A549 (cell line): Measurements from ENCODE around the gene LMNTD1. TPM values are rescaled to one million over a fixed set of nuclear protein-coding genes. Genes with fewer than 3 reads are reported as not detected.

Source experiments
- ATAC-seq, 2 experiments: fragments of 200-7000 bp in 1 of 2; fragments of >200 bp in 1 of 2; cut with Nextera tagmentation in 1 of 2; cut with Tn5 transposase in 1 of 2; 3 replicates each; pipeline versions ENCODE4 v1.8.0 to v1.9.1; 2018 to 2020; ENCODE audit warnings: mild to moderate bottlenecking in 1 of 2, moderate library complexity in 1 of 2
- CTCF ChIA-PET: fragments of 300-600 bp; sonication (Branson Sonifier 250); formaldehyde crosslinking; extraction: SDS; loops from one replicate; lab custom pipeline; 2021; ENCODE audit warnings: antibody characterized with exemption, inconsistent platforms; lab: Yijun Ruan, JAX
- POLR2A ChIA-PET: fragments of 350-600 bp; formaldehyde crosslinking; extraction: SDS; loops from one replicate; lab custom pipeline; 2021; ENCODE audit warnings: antibody characterized with exemption, inconsistent platforms; lab: Yijun Ruan, JAX
- DNase-seq, 2 experiments: peaks; one replicate each; pipeline versions ENCODE4 v3.0.0 to v3.0.0-alpha.2; 2011 to 2016; ENCODE audit warnings: low read depth in 1 of 2, low spot score in 1 of 2
- FAIRE-seq: peaks from 2 replicates; lab custom pipeline; 2011; peaks lifted over from hg19 to GRCh38; lab: Jason Lieb, UNC
- H3K27ac ChIP-seq, 2 experiments: fragments of >200 bp; sonication (Bioruptor Twin); formaldehyde crosslinking; 3 replicates each; pipeline ENCODE4 v1.5.1; 2016 to 2017
- H3K4me1 ChIP-seq: fragments of >200 bp; sonication (Bioruptor Twin); formaldehyde crosslinking; 3 replicates; pipeline ENCODE4 v1.6.1; 2016
- H3K4me2 ChIP-seq: fragments of >200 bp; sonication (Bioruptor Twin); formaldehyde crosslinking; 3 replicates; pipeline ENCODE4 v1.6.1; 2016
- H3K4me3 ChIP-seq: fragments of >200 bp; sonication (Bioruptor Twin); formaldehyde crosslinking; 3 replicates; pipeline ENCODE4 v1.5.1; 2016
- H3K9me3 ChIP-seq: fragments of >200 bp; sonication (Bioruptor Twin); formaldehyde crosslinking; 3 replicates; pipeline ENCODE4 v1.6.1; 2016
- EHF ChIP-seq: fragments of 250-450 bp; sonication (Bioruptor Pico); IDR thresholded peaks from 2 replicates; pipeline ENCODE4 v1.5.0; 2020; ENCODE audit warnings: mild to moderate bottlenecking
- ELK1 ChIP-seq: fragments of 150-350 bp; IDR thresholded peaks from 2 replicates; pipeline ENCODE4 v1.6.1; 2014; ENCODE audit warnings: low read depth, mild to moderate bottlenecking, low read length
- EP300 ChIP-seq, 2 experiments: fragments of >200 bp; sonication (Bioruptor Twin); formaldehyde crosslinking; IDR thresholded peaks; 2 replicates in 1 of 2; 3 replicates in 1 of 2; pipeline ENCODE4 v1.6.1; 2016 to 2017
- HEYL ChIP-seq: fragments of 250-450 bp; sonication (Bioruptor Pico); IDR thresholded peaks from 2 replicates; pipeline ENCODE4 v1.8.0; 2021; ENCODE audit warnings: mild to moderate bottlenecking, moderate library complexity
- HOXB5 ChIP-seq: fragments of 250-450 bp; sonication (Bioruptor Pico); IDR thresholded peaks from 2 replicates; pipeline ENCODE4 v1.5.0; 2020; ENCODE audit warnings: mild to moderate bottlenecking, moderate library complexity
- MAZ ChIP-seq: fragments of 150-350 bp; IDR thresholded peaks from 2 replicates; pipeline ENCODE4 v1.6.1; 2014; ENCODE audit warnings: antibody characterized with exemption, low read depth, low read length, borderline replicate concordance
- MYC ChIP-seq: IDR thresholded peaks from 2 replicates; pipeline ENCODE4 v1.6.1; 2012; ENCODE audit warnings: mild to moderate bottlenecking, inconsistent platforms, low read length, improper control_type of control experiment, borderline replicate concordance
- NFE2L2 ChIP-seq: fragments of 150-350 bp; conservative IDR thresholded peaks from 2 replicates; pipeline ENCODE4 v1.6.1; 2014; ENCODE audit warnings: low read length
- PBX3 ChIP-seq: IDR thresholded peaks from 2 replicates; pipeline ENCODE4 v1.6.1; 2012
- PHF8 ChIP-seq: fragments of 200-600 bp; sonication (generic); IDR thresholded peaks from 2 replicates; pipeline ENCODE4 v1.6.1; 2016; ENCODE audit warnings: low read depth, mild to moderate bottlenecking, antibody characterized with exemption, moderate library complexity, borderline replicate concordance
- POLR2A ChIP-seq: IDR thresholded peaks from 2 replicates; pipeline ENCODE4 v1.6.1; 2012; ENCODE audit warnings: mild to moderate bottlenecking, low read length
- RARB ChIP-seq: fragments of 250-450 bp; sonication (Bioruptor Pico); IDR thresholded peaks from 2 replicates; pipeline ENCODE4 v1.8.0; 2021; ENCODE audit warnings: mild to moderate bottlenecking, moderate library complexity
- REST ChIP-seq: fragments of 200-600 bp; sonication (generic); IDR thresholded peaks from 2 replicates; pipeline ENCODE4 v1.6.1; 2016; ENCODE audit warnings: antibody characterized with exemption, mild to moderate bottlenecking, moderate library complexity
- RNF2 ChIP-seq: fragments of 200-600 bp; sonication (generic); IDR thresholded peaks from 2 replicates; pipeline ENCODE4 v1.6.1; 2016; ENCODE audit warnings: low read depth, mild to moderate bottlenecking, antibody characterized with exemption, moderate library complexity, borderline replicate concordance
- SREBF2 ChIP-seq: fragments of 450-650 bp; IDR thresholded peaks from 2 replicates; pipeline ENCODE4 v1.6.1; 2014; ENCODE audit warnings: mild to moderate bottlenecking, moderate library complexity
- ZC3H11A ChIP-seq: fragments of 450-650 bp; IDR thresholded peaks from 2 replicates; pipeline ENCODE4 v1.6.1; 2014; ENCODE audit warnings: antibody characterized with exemption, mild to moderate bottlenecking
- ZNF302 ChIP-seq: fragments of 250-450 bp; sonication (Bioruptor Pico); IDR thresholded peaks from 2 replicates; pipeline ENCODE4 v1.9.0; 2021; ENCODE audit warnings: inconsistent platforms, mild to moderate bottlenecking, moderate library complexity
- WGBS: methylation state at CpG from one replicate; pipeline ENCODE4 v1.1.6; 2017; ENCODE audit errors: missing lambda C conversion rate; 5-methylcytosine and 5-hydroxymethylcytosine counted together
- polyA plus RNA-seq, 4 experiments: library from polyadenylated mRNA; depleted of rRNA in 3 of 4; stranded (reverse); fragments of >200 nt; fragmentation: RNase III in 1 of 4; extraction: RNeasy Plus Mini Kit Qiagen cat#74134 plus additional on column Dnase treatment in 1 of 4; gene quantifications; 2 replicates in 3 of 4; 3 replicates in 1 of 4; pipeline ENCODE4 v1.2.3, GENCODE V29; 2011 to 2017
- TF ChIP-seq, protein P1 (sequence below): fragments of 450-650 bp; IDR thresholded peaks from 2 replicates; pipeline ENCODE4 v1.6.1; 2014; ENCODE audit warnings: antibody characterized with exemption
- TF ChIP-seq, protein P2 (sequence below): fragments of >200 bp; sonication (Bioruptor Twin); formaldehyde crosslinking; IDR thresholded peaks from 3 replicates; pipeline ENCODE4 v1.5.1; 2016
- TF ChIP-seq, protein P3 (sequence below): fragments of >200 bp; sonication (Bioruptor Twin); formaldehyde crosslinking; IDR thresholded peaks from 3 replicates; pipeline ENCODE4 v1.6.1; 2016

The LMNTD1 gene
- polyA plus RNA-seq, 2 of the 4 experiments (the other 2 are of a cell fraction): not detected

- WGBS: 53% methylated on average over 8 of the region's 8 CpGs
- ATAC-seq (no peak), FAIRE-seq (no peak), DNase-seq (no peak)
- no peaks in the 10 kb centered on the region for H3K4me1 ChIP-seq
- no peak overlapping the region for H3K4me2 ChIP-seq
- ChIA-PET CTCF (no interaction called here), POLR2A (no interaction called here)
- H3K9me3 ChIP-seq: no peaks in the 10 kb centered on the region
- no peak overlapping the region for H3K4me3 ChIP-seq
- TF ChIP-seq POLR2A (no peak), ELK1 (no peak), ZNF302 (no peak), MAZ (no peak), NFE2L2 (no peak), PHF8 (no peak), EP300 (IDR thresholded peaks at IDR 0.05) (no peak), PBX3 (no peak), SREBF2 (no peak), RARB (no peak), MYC (no peak), ZC3H11A (no peak), REST (no peak), RNF2 (no peak), EHF (CRISPR knock-in tag) (no peak), HOXB5 (CRISPR knock-in tag) (no peak), HEYL (CRISPR knock-in tag) (no peak)
- TF ChIP-seq, protein P1, sequence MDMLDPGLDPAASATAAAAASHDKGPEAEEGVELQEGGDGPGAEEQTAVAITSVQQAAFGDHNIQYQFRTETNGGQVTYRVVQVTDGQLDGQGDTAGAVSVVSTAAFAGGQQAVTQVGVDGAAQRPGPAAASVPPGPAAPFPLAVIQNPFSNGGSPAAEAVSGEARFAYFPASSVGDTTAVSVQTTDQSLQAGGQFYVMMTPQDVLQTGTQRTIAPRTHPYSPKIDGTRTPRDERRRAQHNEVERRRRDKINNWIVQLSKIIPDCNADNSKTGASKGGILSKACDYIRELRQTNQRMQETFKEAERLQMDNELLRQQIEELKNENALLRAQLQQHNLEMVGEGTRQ: no peak
- TF ChIP-seq, protein P2, sequence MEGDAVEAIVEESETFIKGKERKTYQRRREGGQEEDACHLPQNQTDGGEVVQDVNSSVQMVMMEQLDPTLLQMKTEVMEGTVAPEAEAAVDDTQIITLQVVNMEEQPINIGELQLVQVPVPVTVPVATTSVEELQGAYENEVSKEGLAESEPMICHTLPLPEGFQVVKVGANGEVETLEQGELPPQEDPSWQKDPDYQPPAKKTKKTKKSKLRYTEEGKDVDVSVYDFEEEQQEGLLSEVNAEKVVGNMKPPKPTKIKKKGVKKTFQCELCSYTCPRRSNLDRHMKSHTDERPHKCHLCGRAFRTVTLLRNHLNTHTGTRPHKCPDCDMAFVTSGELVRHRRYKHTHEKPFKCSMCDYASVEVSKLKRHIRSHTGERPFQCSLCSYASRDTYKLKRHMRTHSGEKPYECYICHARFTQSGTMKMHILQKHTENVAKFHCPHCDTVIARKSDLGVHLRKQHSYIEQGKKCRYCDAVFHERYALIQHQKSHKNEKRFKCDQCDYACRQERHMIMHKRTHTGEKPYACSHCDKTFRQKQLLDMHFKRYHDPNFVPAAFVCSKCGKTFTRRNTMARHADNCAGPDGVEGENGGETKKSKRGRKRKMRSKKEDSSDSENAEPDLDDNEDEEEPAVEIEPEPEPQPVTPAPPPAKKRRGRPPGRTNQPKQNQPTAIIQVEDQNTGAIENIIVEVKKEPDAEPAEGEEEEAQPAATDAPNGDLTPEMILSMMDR: no peak
- TF ChIP-seq, protein P3, sequence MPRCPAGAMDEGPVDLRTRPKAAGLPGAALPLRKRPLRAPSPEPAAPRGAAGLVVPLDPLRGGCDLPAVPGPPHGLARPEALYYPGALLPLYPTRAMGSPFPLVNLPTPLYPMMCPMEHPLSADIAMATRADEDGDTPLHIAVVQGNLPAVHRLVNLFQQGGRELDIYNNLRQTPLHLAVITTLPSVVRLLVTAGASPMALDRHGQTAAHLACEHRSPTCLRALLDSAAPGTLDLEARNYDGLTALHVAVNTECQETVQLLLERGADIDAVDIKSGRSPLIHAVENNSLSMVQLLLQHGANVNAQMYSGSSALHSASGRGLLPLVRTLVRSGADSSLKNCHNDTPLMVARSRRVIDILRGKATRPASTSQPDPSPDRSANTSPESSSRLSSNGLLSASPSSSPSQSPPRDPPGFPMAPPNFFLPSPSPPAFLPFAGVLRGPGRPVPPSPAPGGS: no peak
- H3K27ac ChIP-seq: no peak overlapping the region
Measured at GRCh38 chr12:25566202-25566949, 13.3 kb upstream of the LMNTD1 start.
